VCaP (cell line): ENCODE results near the gene DAPK3.

Source experiments
- H3K27ac ChIP-seq: fragments of 450-650 bp; 2 replicates; pipeline ENCODE4 v1.5.1; 2017
- TF ChIP-seq, protein P1 (sequence below): fragments of 450-650 bp; conservative IDR thresholded peaks from 2 replicates; pipeline ENCODE4 v1.5.1; 2017; ENCODE audit warnings: mild to moderate bottlenecking, moderate library complexity

DAPK3 gene

GRCh38 chr19:3983542-3983914 is 12.6 kb upstream of the DAPK3 start:
- peak overlapping the region; percentile 84 for H3K27ac ChIP-seq
- TF ChIP-seq, protein P1, sequence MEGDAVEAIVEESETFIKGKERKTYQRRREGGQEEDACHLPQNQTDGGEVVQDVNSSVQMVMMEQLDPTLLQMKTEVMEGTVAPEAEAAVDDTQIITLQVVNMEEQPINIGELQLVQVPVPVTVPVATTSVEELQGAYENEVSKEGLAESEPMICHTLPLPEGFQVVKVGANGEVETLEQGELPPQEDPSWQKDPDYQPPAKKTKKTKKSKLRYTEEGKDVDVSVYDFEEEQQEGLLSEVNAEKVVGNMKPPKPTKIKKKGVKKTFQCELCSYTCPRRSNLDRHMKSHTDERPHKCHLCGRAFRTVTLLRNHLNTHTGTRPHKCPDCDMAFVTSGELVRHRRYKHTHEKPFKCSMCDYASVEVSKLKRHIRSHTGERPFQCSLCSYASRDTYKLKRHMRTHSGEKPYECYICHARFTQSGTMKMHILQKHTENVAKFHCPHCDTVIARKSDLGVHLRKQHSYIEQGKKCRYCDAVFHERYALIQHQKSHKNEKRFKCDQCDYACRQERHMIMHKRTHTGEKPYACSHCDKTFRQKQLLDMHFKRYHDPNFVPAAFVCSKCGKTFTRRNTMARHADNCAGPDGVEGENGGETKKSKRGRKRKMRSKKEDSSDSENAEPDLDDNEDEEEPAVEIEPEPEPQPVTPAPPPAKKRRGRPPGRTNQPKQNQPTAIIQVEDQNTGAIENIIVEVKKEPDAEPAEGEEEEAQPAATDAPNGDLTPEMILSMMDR: no peak

GRCh38 chr19:3982701-3983541 is 12.0 kb upstream of the DAPK3 start:
- TF ChIP-seq, protein P1: no peak
- peak overlapping the region; percentile 84; the same call in 1 of the 2 replicates for H3K27ac ChIP-seq

DNA sequence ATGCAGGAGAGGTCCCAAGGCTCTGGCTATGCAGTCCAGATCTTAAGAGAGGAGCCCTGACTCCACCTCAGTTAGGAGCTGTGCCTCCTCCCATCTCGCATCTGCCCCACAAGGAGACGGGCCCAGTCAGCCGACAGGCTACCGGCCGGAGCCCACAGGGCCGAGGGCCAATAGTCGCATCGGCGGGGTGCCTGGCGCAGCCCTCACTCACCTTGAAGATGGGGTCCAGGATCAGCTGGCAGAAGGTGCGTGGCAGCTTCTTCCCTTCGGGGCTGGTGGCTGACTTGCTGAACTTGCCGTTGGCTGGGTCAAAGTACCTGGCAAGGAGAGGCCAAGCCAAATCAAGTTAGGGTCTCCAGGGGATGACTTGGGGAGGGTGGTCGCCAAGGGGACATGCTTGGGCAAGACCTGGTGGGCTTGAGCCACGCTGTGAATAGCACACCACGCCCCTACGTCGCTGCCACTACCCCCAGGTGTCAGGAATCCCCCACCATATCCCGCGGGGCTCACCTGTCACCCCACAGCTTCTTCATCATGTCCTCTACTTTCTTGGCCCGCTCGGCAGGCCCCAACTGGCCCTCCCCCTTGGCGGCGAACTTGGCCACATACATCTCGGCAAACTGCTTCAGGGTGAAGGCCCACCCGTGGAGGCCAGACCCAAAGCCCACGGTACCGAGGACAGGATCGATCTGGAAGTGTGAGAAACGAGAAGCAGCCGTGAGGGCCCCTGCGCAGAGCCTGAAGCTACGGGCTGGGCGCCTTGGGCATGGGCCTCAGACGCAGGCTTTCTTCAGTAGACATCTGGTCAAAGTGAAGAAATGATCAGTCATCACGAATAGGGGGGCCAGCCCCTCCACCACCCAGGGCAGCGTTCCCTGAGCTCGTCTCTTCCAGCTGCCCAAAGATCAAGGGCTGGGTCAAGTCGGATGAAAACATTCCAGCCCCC is 11.1 kb upstream of the DAPK3 start:
- peak overlapping the region; percentile 8 for H3K27ac ChIP-seq
- TF ChIP-seq, protein P1: no peak

- TF ChIP-seq, protein P1: no peak
- peak overlapping the region; percentile 8; the same call in 1 of the 2 replicates for H3K27ac ChIP-seq
These were observed 10.5 kb upstream of the DAPK3 start for GRCh38 chr19:3981373-3981735.

DNA sequence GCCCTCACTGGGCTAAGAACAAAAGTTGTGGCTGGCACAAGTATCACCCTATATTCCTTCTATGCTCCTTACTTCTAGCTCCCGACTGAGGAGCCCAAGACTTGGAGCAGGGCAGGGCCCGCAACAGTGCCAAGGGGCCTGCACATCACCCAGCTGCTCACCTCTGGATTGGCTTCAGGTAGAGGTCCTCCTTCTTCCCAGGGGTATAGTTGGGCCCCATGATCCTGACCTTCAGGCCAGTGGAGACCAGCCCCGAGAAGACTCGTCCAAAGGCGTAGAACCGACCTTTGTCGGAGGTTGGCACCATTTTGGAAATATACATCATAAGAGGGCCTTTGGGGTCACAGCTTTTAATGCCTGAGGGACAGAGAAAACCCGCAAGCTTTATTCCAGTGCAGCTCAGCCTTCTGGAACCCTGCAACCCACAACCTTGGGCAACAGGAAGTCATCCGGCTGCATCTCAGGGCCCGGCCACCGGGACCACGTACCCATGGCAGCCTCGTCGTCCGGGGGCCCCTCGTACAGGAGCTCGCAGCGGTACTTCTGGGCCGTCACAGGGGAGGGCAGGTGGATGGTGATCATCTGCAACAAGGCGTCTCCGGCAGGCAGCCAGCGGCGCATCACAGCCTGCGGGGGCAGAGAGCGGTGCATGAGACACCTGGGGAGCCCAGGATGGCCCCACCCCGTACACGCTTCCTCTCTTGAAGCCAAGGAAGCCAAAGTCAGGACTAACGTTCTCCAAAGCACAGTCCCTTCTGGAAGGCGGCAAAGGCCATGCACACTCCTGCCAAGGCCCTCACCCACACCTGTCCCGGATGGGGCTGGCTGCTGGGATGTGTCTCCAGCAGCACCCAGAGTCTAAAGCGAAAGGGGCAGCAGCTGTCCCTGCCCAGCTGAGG is 9.7 kb upstream of the DAPK3 start:
- H3K27ac ChIP-seq: peak overlapping the region; percentile 8; the same call in 1 of the 2 replicates
- TF ChIP-seq, protein P1: no peak

DNA sequence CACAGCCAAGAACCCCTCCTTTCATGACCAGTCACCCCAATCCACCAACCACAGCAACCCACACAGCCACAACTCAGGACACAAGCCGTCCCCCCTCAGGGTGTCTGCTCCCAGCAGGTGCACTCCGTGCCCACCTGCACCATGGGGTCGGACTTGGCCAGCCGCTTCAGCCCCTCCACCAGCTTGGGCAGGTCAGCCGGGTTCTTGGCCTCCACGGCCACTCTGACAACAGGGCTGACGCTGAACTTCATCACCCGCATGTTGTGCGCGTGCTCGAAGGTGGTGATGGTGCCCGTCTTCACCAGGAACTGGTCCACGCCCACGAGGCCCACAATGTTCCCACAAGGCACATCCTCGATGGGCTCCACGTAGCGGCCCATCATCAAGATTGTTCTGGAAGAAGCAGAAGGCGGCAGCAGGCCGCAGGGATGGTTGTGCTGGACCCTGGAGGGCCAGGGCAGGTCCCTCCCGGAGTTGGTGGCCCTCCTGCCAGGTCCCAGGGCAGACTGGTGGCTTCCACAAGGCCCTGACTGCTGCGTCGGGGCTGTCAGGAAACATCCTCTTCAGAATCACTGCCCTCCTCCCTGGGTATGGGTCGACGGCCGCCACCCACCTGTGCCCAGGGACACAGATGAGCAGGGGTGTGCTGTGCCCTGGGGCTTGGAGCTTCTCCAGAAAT is 8.9 kb upstream of the DAPK3 start:
- H3K27ac ChIP-seq: no peak overlapping the region
- TF ChIP-seq, protein P1: no peak
